ENCODE data around the gene CD84.

- TF ChIP-seq, protein P1, sequence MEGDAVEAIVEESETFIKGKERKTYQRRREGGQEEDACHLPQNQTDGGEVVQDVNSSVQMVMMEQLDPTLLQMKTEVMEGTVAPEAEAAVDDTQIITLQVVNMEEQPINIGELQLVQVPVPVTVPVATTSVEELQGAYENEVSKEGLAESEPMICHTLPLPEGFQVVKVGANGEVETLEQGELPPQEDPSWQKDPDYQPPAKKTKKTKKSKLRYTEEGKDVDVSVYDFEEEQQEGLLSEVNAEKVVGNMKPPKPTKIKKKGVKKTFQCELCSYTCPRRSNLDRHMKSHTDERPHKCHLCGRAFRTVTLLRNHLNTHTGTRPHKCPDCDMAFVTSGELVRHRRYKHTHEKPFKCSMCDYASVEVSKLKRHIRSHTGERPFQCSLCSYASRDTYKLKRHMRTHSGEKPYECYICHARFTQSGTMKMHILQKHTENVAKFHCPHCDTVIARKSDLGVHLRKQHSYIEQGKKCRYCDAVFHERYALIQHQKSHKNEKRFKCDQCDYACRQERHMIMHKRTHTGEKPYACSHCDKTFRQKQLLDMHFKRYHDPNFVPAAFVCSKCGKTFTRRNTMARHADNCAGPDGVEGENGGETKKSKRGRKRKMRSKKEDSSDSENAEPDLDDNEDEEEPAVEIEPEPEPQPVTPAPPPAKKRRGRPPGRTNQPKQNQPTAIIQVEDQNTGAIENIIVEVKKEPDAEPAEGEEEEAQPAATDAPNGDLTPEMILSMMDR (IDR thresholded peaks at IDR 0.05): no peak
- no peak for TF ChIP-seq POLR2A (IDR thresholded peaks at IDR 0.05)
These were observed 32.4 kb downstream of the CD84 start for GRCh38 chr1:160546942-160547341.

All from right lobe of liver (tissue), 4 donors.